Measurements from ENCODE around the gene CXCL17. TPM values are rescaled to one million over a fixed set of nuclear protein-coding genes. Genes with fewer than 3 reads are reported as not detected.
"Not testable (repeated sequence)": the region's sequence is repeated elsewhere in the genome, so short reads cannot be mapped to it uniquely, and the experiment has no call there.

Gene CXCL17
- not detected for total RNA-seq
- under 1 TPM in 1 of 2 donors, not detected in 1; 0.03 TPM for polyA plus RNA-seq
- long read RNA-seq, donor 1, result 0 reads
- long read RNA-seq, donor 2, result 0 reads
- long read RNA-seq, donor 3, result 0 reads

- Histone ChIP-seq H3K4me3 (no peak within 1 kb of the TSS), H3K27me3 (no peaks in the 10 kb centered on the region), H3K9me3 (no peaks in the 10 kb centered on the region), H3K36me3 (no peaks in the 10 kb centered on the region), H3K27ac (no peak within 1 kb of the TSS), H3K4me1 (peaks cover 0 to 19% (median 9%) of the 10 kb centered on the region in 9 donors)
- TF ChIP-seq, protein P1, sequence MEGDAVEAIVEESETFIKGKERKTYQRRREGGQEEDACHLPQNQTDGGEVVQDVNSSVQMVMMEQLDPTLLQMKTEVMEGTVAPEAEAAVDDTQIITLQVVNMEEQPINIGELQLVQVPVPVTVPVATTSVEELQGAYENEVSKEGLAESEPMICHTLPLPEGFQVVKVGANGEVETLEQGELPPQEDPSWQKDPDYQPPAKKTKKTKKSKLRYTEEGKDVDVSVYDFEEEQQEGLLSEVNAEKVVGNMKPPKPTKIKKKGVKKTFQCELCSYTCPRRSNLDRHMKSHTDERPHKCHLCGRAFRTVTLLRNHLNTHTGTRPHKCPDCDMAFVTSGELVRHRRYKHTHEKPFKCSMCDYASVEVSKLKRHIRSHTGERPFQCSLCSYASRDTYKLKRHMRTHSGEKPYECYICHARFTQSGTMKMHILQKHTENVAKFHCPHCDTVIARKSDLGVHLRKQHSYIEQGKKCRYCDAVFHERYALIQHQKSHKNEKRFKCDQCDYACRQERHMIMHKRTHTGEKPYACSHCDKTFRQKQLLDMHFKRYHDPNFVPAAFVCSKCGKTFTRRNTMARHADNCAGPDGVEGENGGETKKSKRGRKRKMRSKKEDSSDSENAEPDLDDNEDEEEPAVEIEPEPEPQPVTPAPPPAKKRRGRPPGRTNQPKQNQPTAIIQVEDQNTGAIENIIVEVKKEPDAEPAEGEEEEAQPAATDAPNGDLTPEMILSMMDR (IDR thresholded peaks at IDR 0.05), result no peak
- 93 to 95% methylated on average over 7 of the region's 7 CpGs for WGBS, 2 donors
- intact Hi-C loops (cut with DNase I), result no loop called here
- DNase-seq (no peak), ATAC-seq (no peak)
Observed at GRCh38 chr19:42442833-42443232, at the start of gene CXCL17. Gene CXCL17 (minus strand): TSS chr19:42442946. CDS start chr19:42442832, 114 bp downstream.

GRCh38 chr19:42488783-42489521 is 46.2 kb upstream of the CXCL17 start:
- intact Hi-C loops (cut with DNase I), result no loop called here
- WGBS, 2 donors, result 83 to 87% methylated on average over 6 of the region's 6 CpGs
- DNase-seq, result no peak
- no peak overlapping the region for H3K4me3 ChIP-seq
- H3K36me3 ChIP-seq, result no peaks in the 10 kb centered on the region
- no peak for ATAC-seq
- H3K27me3 ChIP-seq, result no peaks in the 10 kb centered on the region
- no peaks in the 10 kb centered on the region for H3K9me3 ChIP-seq
- H3K4me1 ChIP-seq, result peaks cover 0 to 9% (median 0%) of the 10 kb centered on the region in 9 donors
- TF ChIP-seq, protein P1 (IDR thresholded peaks at IDR 0.05), result no peak
- H3K27ac ChIP-seq, result no peak overlapping the region

DNA sequence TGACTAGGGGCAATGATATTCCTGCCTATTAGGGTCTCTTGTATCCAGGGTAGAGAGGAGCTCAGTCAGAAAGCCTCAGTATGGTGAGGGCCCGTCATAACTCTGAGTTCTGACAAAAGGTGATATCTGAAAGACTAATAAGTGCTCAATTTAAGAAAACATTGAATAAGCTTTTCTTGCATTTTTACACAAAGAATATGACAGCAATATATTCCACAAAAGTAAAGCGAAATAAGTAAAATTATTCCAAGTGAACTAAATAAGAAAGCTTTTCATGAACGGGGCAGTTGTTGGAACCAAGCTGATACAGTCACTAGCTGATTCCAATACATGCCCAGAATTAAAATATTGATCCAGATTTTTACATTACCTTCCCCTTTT is 45.0 kb upstream of the CXCL17 start:
- Histone ChIP-seq H3K36me3 (no peaks in the 10 kb centered on the region), H3K9me3 (no peaks in the 10 kb centered on the region), H3K27ac (no peak overlapping the region), H3K27me3 (no peaks in the 10 kb centered on the region), H3K4me3 (no peak overlapping the region), H3K4me1 (peaks cover 0 to 9% (median 0%) of the 10 kb centered on the region in 9 donors)
- intact Hi-C loops (cut with DNase I), result no loop called here
- ATAC-seq (no peak), DNase-seq (no peak)
- TF ChIP-seq, protein P1 (IDR thresholded peaks at IDR 0.05), result no peak
- 89 to 92% methylated on average over 3 of the region's 3 CpGs for WGBS, 2 donors

DNA sequence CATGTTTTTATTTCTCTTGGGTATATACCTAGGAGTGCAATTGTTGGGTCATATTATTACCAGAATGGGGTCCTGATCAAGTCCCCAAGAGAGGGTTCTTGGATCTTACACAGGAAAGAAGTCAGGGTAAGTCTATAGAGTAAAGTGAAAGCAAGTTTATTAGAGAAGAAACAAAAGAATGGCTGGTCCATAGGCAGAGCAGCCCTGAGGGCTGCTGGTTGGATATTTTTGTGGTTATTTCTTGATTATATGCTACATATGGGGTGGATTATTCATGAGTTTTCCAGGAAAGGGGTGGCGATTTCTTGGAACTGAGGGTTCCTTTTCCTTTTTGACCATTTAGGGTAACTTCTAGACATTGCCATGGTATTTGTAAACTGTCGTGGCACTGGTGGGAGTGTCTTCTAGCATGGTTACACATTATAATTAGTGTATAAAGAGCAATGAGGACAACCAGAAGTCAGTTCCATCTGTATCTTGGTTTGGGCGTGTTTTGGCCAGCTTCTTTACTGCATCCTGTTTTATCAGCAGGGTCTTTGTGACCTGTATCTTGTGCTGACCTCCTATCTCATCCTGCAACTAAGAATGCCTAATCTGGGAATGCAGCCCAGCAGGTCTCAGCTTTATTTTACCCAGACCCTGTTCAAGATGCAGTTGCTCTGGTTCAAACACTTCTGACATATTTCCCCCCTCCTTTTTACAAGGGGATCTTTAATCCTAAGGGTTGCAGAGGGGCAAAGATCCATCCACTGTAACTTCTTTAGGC is 44.5 kb upstream of the CXCL17 start:
- H3K4me3 ChIP-seq, result no peak overlapping the region
- no peaks in the 10 kb centered on the region for H3K36me3 ChIP-seq
- H3K4me1 ChIP-seq, result peaks cover 0 to 9% (median 0%) of the 10 kb centered on the region in 9 donors
- H3K27me3 ChIP-seq, result no peaks in the 10 kb centered on the region
- no peak for DNase-seq
- intact Hi-C loops (cut with DNase I), result no loop called here
- H3K27ac ChIP-seq, result no peak overlapping the region
- H3K9me3 ChIP-seq, result no peaks in the 10 kb centered on the region
- no peak for ATAC-seq
- TF ChIP-seq, protein P1 (IDR thresholded peaks at IDR 0.05), result no peak
- 54 to 65% methylated on average over 3 of the region's 3 CpGs for WGBS, 2 donors

GRCh38 chr19:42485036-42485435 is 42.3 kb upstream of the CXCL17 start:
- H3K4me3 ChIP-seq; ATAC-seq; H3K27me3 ChIP-seq; DNase-seq; H3K27ac ChIP-seq; H3K9me3 ChIP-seq; intact Hi-C loops (cut with DNase I); H3K36me3 ChIP-seq: not testable (repeated sequence)
- peaks cover 0 to 25% (median 6%) of the 10 kb centered on the region in 9 donors for H3K4me1 ChIP-seq
- 85 to 90% methylated on average over 4 of the region's 4 CpGs for WGBS, 2 donors

All from heart right ventricle (tissue), 16 donors.